OCI-LY7 (cell line): ENCODE measurements around the gene CNTNAP5. TPM values are rescaled to one million over a fixed set of nuclear protein-coding genes. Genes with fewer than 3 reads are reported as not detected.

Source experiments
- BruUV-seq: library from RNA; stranded (reverse); fragments of 400-500 nt; replicated peaks from 2 replicates; lab custom pipeline; 2021; lab: Mats Ljungman, UMichigan
- CTCF ChIA-PET: fragments of 300-600 bp; sonication (Branson Sonifier 250); formaldehyde crosslinking; loops from one replicate; lab custom pipeline; 2022; ENCODE audit warnings: antibody characterized with exemption; ENCODE audit not compliant: unreplicated experiment; lab: Charles Lee
- POLR2A ChIA-PET: fragments of 300-600 bp; sonication (Branson Sonifier 250); formaldehyde crosslinking; loops from one replicate; lab custom pipeline; 2022; ENCODE audit warnings: antibody characterized with exemption; lab: Charles Lee
- DNase-seq: peaks from one replicate; pipeline ENCODE4 v3.0.0-alpha.2; 2015; ENCODE audit warnings: low spot score
- H2AFZ ChIP-seq: fragments of 200-600 bp; sonication (generic), shearing (Covaris generic); 2 replicates; pipeline ENCODE4 v1.6.1; 2014; ENCODE audit warnings: mild to moderate bottlenecking, antibody characterized with exemption, low read length, moderate library complexity
- H3K27ac ChIP-seq: fragments of 200-600 bp; sonication (generic); 2 replicates; pipeline ENCODE4 v1.5.1; 2014; ENCODE audit warnings: mixed run types, low read depth, mild to moderate bottlenecking, moderate library complexity, low read length, inconsistent platforms; ENCODE audit not compliant: poor library complexity, severe bottlenecking
- H3K36me3 ChIP-seq: fragments of 200-600 bp; sonication (generic); 2 replicates; pipeline ENCODE4 v1.6.1; 2014; ENCODE audit warnings: mild to moderate bottlenecking, antibody characterized with exemption, low read length, moderate library complexity, mixed read lengths; ENCODE audit not compliant: insufficient read depth
- H3K4me1 ChIP-seq: fragments of 200-600 bp; sonication (generic); 2 replicates; pipeline ENCODE4 v1.5.1; 2014; ENCODE audit warnings: mild to moderate bottlenecking, low read length; ENCODE audit not compliant: insufficient read depth, poor library complexity, severe bottlenecking
- H3K4me2 ChIP-seq: fragments of 200-600 bp; sonication (generic); 2 replicates; pipeline ENCODE4 v1.6.1; 2014; ENCODE audit warnings: mild to moderate bottlenecking, low read length
- H3K4me3 ChIP-seq: fragments of 200-600 bp; sonication (generic); 2 replicates; pipeline ENCODE4 v1.5.1; 2014; ENCODE audit warnings: mild to moderate bottlenecking, low read depth, low read length; ENCODE audit not compliant: poor library complexity, severe bottlenecking
- H3K79me2 ChIP-seq: fragments of 200-600 bp; sonication (generic); 2 replicates; pipeline ENCODE4 v1.6.1; 2016; ENCODE audit warnings: low read depth, mild to moderate bottlenecking, low read length, moderate library complexity, mixed read lengths; ENCODE audit not compliant: insufficient read depth
- H3K9me2 ChIP-seq: fragments of 200-600 bp; sonication (generic); 2 replicates; pipeline ENCODE4 v1.6.1; 2016; ENCODE audit warnings: mild to moderate bottlenecking, low read length, mixed read lengths; ENCODE audit not compliant: insufficient read depth
- H3K9me3 ChIP-seq: fragments of 200-600 bp; sonication (generic); 2 replicates; pipeline ENCODE4 v1.6.1; 2014; ENCODE audit warnings: mild to moderate bottlenecking, mixed run types, low read length, mixed read lengths
- H4K20me1 ChIP-seq: fragments of 200-600 bp; sonication (generic); 2 replicates; pipeline ENCODE4 v1.6.1; 2014; ENCODE audit warnings: mild to moderate bottlenecking, antibody characterized with exemption, low read length, moderate library complexity, mixed read lengths; ENCODE audit not compliant: insufficient read depth
- EZH2phosphoT487 ChIP-seq: fragments of 200-600 bp; sonication (generic); IDR thresholded peaks from 2 replicates; pipeline ENCODE4 v1.6.1; 2018; ENCODE audit warnings: low read depth, borderline replicate concordance, mild to moderate bottlenecking, mixed run types, antibody characterized with exemption, low read length, moderate library complexity, mixed read lengths
- intact Hi-C: fragments of 100-400 bp; cut with micrococcal nuclease; formaldehyde crosslinking; loops from one replicate; pipeline ENCODE4 v1.10.0; 2022; ENCODE audit not compliant: unreplicated experiment
- total RNA-seq, 2 experiments: library from RNA; depleted of rRNA in 1 of 2; stranded (reverse); fragments of >200 nt in 1 of 2; shearing (Covaris generic) in 1 of 2; gene quantifications; 2 replicates each; pipeline ENCODE4 v1.2.3, GENCODE V29; 2014 to 2022
- TF ChIP-seq, protein P1 (sequence below): fragments of 200-600 bp; sonication (generic); conservative IDR thresholded peaks from 2 replicates; pipeline ENCODE4 v1.5.1; 2014; ENCODE audit warnings: mild to moderate bottlenecking, antibody characterized with exemption, low read length, moderate library complexity, mixed read lengths

The CNTNAP5 gene
- total RNA-seq, 2 experiments from 2014 or later: not detected

- Histone ChIP-seq H3K36me3 (no peaks in the 10 kb centered on the region), H4K20me1 (no peaks in the 10 kb centered on the region), H3K9me3 (no peaks in the 10 kb centered on the region), H3K4me2 (no peak overlapping the region), H3K9me2 (no peaks in the 10 kb centered on the region), H2AFZ (no peak overlapping the region), H3K4me1 (no peaks in the 10 kb centered on the region), H3K4me3 (no peak overlapping the region), H3K79me2 (no peaks in the 10 kb centered on the region), H3K27ac (no peak overlapping the region)
- CTCF ChIA-PET: no interaction called here
- DNase-seq: no peak
- TF ChIP-seq, protein P1, sequence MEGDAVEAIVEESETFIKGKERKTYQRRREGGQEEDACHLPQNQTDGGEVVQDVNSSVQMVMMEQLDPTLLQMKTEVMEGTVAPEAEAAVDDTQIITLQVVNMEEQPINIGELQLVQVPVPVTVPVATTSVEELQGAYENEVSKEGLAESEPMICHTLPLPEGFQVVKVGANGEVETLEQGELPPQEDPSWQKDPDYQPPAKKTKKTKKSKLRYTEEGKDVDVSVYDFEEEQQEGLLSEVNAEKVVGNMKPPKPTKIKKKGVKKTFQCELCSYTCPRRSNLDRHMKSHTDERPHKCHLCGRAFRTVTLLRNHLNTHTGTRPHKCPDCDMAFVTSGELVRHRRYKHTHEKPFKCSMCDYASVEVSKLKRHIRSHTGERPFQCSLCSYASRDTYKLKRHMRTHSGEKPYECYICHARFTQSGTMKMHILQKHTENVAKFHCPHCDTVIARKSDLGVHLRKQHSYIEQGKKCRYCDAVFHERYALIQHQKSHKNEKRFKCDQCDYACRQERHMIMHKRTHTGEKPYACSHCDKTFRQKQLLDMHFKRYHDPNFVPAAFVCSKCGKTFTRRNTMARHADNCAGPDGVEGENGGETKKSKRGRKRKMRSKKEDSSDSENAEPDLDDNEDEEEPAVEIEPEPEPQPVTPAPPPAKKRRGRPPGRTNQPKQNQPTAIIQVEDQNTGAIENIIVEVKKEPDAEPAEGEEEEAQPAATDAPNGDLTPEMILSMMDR: no peak
- TF ChIP-seq EZH2phosphoT487: no peak
- BruUV-seq: no TSS peak
- POLR2A ChIA-PET: interaction anchor here (0.9 to 1.0 kb wide), 2 partner anchors 31 to 32 kb away, joined by 3 to 4 read pairs; no protein-coding TSS in a partner anchor
- intact Hi-C loops: no loop called here
These were observed 261.1 kb downstream of the CNTNAP5 start for GRCh38 chr2:124286089-124286783.

GRCh38 chr2:124289060-124289459 is 264.0 kb downstream of the CNTNAP5 start:
- ChIA-PET POLR2A (no interaction called here), CTCF (no interaction called here)
- no peak for DNase-seq
- Histone ChIP-seq H3K27ac (no peak overlapping the region), H3K9me2 (no peaks in the 10 kb centered on the region), H4K20me1 (no peaks in the 10 kb centered on the region), H3K4me3 (no peak overlapping the region), H3K4me2 (no peak overlapping the region), H3K9me3 (no peaks in the 10 kb centered on the region), H3K4me1 (no peaks in the 10 kb centered on the region), H3K36me3 (no peaks in the 10 kb centered on the region), H3K79me2 (no peaks in the 10 kb centered on the region), H2AFZ (no peak overlapping the region)
- BruUV-seq: no TSS peak
- TF ChIP-seq, protein P1: no peak
- intact Hi-C loops: no loop called here

- TF ChIP-seq, protein P1: no peak
- TF ChIP-seq EZH2phosphoT487: no peak
- ChIA-PET POLR2A (no interaction called here), CTCF (no interaction called here)
- no peaks in the 10 kb centered on the region for H3K9me2 ChIP-seq
- H3K4me3 ChIP-seq: no peak overlapping the region
- no peak overlapping the region for H2AFZ ChIP-seq
- H3K9me3 ChIP-seq: no peaks in the 10 kb centered on the region
- no peak for DNase-seq
- no peaks in the 10 kb centered on the region for H3K4me1 ChIP-seq
- no TSS peak for BruUV-seq
- H3K4me2 ChIP-seq: no peak overlapping the region
- no peaks in the 10 kb centered on the region for H3K36me3 ChIP-seq
- H3K27ac ChIP-seq: no peak overlapping the region
- intact Hi-C loops: no loop called here
- no peaks in the 10 kb centered on the region for H3K79me2 ChIP-seq
- H4K20me1 ChIP-seq: no peaks in the 10 kb centered on the region
These were observed 264.5 kb downstream of the CNTNAP5 start for GRCh38 chr2:124289615-124290014.
